K562 (cell line): ENCODE results near the gene DNAAF1. TPM values are rescaled to one million over a fixed set of nuclear protein-coding genes. Genes with fewer than 3 reads are reported as not detected.
A peak's percentile ranks its signal among the peaks of the same experiment; 100 is the strongest.

Experiments used
- ELF4 ChIP-seq: fragments of 450-650 bp; formaldehyde crosslinking; IDR thresholded peaks from 2 replicates; pipeline ENCODE4 v1.4.0; 2022; ENCODE audit warnings: missing genetic modification characterization
- polyA plus RNA-seq, 8 experiments: library from polyadenylated mRNA; depleted of rRNA in 4 of 8; stranded (reverse) in 5 of 8; unstranded in 3 of 8; fragments of >200 nt; fragmentation: Nextera tagmentation in 2 of 8; fragmentation: Illumina TruSeq in 1 of 8; extraction: Ambion mirVana in 2 of 8; extraction: Trizol in 1 of 8; gene quantifications; 2 replicates each; pipeline versions ENCODE4 v1.2.1 to v1.2.3, GENCODE V29; 2011 to 2014; ENCODE audit warnings: inconsistent platforms in 1 of 8, missing spikeins in 1 of 8
- total RNA-seq, 7 experiments: library from RNA; depleted of rRNA in 6 of 7; stranded (reverse); fragments of >200 nt in 6 of 7; fragmentation: Illumina TruSeq in 2 of 7; extraction: Trizol in 2 of 7; gene quantifications; 2 replicates each; pipeline versions ENCODE4 v1.2.1 to v1.2.3, GENCODE V29; 2011 to 2021; ENCODE audit warnings: low replicate concordance in 1 of 7
- TF ChIP-seq, protein P1 (sequence below): fragments of 250-450 bp; sonication (Bioruptor Pico); IDR thresholded peaks from 2 replicates; pipeline ENCODE4 v1.4.0; 2020
- TF ChIP-seq, protein P2 (sequence below): fragments of 450-650 bp; formaldehyde crosslinking; conservative IDR thresholded peaks from 2 replicates; pipeline ENCODE4 v1.4.0; 2022; ENCODE audit warnings: mild to moderate bottlenecking, missing genetic modification characterization
- TF ChIP-seq, protein P3 (sequence below): fragments of 200-800 bp; sonication (Bioruptor generic); IDR thresholded peaks from 2 replicates; pipeline ENCODE4 v1.6.1; 2017; ENCODE audit warnings: missing genetic modification characterization, missing compliant biosample characterization
- TF ChIP-seq, protein P4 (sequence below), 2 experiments: fragments of 450-650 bp in 1 of 2; sonication (generic) in 1 of 2; formaldehyde crosslinking in 1 of 2; IDR thresholded peaks in 1 of 2; conservative IDR thresholded peaks in 1 of 2; 2 replicates each; pipeline versions ENCODE4 v1.6.1 to v1.8.1; 2016 to 2023; ENCODE audit warnings: mild to moderate bottlenecking in 2 of 2, moderate library complexity in 2 of 2, inconsistent platforms in 1 of 2, missing genetic modification reagents in 1 of 2
- TF ChIP-seq, protein P5 (sequence below): fragments of 150-350 bp; IDR thresholded peaks from 2 replicates; pipeline ENCODE4 v1.6.1; 2014; ENCODE audit warnings: low read depth, mild to moderate bottlenecking, low read length, borderline replicate concordance

DNAAF1 gene
- total and polyA plus RNA-seq, 9 of the 15 experiments (the other 6 are each of a cell fraction or from before 2014, with no cell fraction given) = 0.01 TPM; not detected in 8

DNA sequence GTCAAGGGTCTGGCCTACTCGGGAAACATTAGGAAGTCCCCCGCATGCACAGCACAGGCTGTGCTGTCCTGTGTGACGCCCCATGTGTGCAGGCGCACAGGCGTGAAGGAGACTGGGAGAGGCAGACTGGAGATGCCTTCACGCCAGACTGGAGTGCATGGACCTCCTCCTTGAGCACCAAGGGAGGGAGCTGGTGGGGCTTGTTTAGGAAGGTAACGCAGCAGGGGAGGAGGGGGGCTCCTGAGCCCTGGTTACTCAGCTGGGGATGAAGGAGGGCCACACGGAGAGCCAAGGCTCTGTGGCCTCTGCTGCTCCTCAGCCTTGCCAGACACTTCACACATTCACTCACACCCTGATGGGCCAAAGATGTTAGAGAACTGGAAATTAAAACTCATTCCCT, 7.8 kb upstream of the DNAAF1 start (continued):
- TF ChIP-seq, protein P1, sequence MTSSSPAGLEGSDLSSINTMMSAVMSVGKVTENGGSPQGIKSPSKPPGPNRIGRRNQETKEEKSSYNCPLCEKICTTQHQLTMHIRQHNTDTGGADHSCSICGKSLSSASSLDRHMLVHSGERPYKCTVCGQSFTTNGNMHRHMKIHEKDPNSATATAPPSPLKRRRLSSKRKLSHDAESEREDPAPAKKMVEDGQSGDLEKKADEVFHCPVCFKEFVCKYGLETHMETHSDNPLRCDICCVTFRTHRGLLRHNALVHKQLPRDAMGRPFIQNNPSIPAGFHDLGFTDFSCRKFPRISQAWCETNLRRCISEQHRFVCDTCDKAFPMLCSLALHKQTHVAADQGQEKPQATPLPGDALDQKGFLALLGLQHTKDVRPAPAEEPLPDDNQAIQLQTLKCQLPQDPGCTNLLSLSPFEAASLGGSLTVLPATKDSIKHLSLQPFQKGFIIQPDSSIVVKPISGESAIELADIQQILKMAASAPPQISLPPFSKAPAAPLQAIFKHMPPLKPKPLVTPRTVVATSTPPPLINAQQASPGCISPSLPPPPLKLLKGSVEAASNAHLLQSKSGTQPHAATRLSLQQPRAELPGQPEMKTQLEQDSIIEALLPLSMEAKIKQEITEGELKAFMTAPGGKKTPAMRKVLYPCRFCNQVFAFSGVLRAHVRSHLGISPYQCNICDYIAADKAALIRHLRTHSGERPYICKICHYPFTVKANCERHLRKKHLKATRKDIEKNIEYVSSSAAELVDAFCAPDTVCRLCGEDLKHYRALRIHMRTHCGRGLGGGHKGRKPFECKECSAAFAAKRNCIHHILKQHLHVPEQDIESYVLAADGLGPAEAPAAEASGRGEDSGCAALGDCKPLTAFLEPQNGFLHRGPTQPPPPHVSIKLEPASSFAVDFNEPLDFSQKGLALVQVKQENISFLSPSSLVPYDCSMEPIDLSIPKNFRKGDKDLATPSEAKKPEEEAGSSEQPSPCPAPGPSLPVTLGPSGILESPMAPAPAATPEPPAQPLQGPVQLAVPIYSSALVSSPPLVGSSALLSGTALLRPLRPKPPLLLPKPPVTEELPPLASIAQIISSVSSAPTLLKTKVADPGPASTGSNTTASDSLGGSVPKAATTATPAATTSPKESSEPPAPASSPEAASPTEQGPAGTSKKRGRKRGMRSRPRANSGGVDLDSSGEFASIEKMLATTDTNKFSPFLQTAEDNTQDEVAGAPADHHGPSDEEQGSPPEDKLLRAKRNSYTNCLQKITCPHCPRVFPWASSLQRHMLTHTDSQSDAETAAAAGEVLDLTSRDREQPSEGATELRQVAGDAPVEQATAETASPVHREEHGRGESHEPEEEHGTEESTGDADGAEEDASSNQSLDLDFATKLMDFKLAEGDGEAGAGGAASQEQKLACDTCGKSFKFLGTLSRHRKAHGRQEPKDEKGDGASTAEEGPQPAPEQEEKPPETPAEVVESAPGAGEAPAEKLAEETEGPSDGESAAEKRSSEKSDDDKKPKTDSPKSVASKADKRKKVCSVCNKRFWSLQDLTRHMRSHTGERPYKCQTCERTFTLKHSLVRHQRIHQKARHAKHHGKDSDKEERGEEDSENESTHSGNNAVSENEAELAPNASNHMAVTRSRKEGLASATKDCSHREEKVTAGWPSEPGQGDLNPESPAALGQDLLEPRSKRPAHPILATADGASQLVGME (CRISPR knock-in tag) = 0 out of 2 replicates have a peak, but pooled peaks have one; percentile 50
- TF ChIP-seq, protein P2, sequence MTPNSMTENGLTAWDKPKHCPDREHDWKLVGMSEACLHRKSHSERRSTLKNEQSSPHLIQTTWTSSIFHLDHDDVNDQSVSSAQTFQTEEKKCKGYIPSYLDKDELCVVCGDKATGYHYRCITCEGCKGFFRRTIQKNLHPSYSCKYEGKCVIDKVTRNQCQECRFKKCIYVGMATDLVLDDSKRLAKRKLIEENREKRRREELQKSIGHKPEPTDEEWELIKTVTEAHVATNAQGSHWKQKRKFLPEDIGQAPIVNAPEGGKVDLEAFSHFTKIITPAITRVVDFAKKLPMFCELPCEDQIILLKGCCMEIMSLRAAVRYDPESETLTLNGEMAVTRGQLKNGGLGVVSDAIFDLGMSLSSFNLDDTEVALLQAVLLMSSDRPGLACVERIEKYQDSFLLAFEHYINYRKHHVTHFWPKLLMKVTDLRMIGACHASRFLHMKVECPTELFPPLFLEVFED (CRISPR knock-in tag) = 0 out of 2 replicates have a peak, but pooled peaks have one; percentile 40
- TF ChIP-seq, protein P3, sequence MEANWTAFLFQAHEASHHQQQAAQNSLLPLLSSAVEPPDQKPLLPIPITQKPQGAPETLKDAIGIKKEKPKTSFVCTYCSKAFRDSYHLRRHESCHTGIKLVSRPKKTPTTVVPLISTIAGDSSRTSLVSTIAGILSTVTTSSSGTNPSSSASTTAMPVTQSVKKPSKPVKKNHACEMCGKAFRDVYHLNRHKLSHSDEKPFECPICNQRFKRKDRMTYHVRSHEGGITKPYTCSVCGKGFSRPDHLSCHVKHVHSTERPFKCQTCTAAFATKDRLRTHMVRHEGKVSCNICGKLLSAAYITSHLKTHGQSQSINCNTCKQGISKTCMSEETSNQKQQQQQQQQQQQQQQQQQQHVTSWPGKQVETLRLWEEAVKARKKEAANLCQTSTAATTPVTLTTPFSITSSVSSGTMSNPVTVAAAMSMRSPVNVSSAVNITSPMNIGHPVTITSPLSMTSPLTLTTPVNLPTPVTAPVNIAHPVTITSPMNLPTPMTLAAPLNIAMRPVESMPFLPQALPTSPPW (CRISPR knock-in tag) = peak; percentile 33; the same call in 1 of the 2 replicates
- TF ChIP-seq, protein P4, sequence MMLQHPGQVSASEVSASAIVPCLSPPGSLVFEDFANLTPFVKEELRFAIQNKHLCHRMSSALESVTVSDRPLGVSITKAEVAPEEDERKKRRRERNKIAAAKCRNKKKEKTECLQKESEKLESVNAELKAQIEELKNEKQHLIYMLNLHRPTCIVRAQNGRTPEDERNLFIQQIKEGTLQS (IDR thresholded peaks at IDR 0.05) = no peak
- TF ChIP-seq, protein P4 (CRISPR knock-in tag; conservative IDR thresholded peaks at IDR 0.05) = no peak
- 0 out of 2 replicates have a peak, but pooled peaks have one; percentile 29 for TF ChIP-seq ELF4
- TF ChIP-seq, protein P5, sequence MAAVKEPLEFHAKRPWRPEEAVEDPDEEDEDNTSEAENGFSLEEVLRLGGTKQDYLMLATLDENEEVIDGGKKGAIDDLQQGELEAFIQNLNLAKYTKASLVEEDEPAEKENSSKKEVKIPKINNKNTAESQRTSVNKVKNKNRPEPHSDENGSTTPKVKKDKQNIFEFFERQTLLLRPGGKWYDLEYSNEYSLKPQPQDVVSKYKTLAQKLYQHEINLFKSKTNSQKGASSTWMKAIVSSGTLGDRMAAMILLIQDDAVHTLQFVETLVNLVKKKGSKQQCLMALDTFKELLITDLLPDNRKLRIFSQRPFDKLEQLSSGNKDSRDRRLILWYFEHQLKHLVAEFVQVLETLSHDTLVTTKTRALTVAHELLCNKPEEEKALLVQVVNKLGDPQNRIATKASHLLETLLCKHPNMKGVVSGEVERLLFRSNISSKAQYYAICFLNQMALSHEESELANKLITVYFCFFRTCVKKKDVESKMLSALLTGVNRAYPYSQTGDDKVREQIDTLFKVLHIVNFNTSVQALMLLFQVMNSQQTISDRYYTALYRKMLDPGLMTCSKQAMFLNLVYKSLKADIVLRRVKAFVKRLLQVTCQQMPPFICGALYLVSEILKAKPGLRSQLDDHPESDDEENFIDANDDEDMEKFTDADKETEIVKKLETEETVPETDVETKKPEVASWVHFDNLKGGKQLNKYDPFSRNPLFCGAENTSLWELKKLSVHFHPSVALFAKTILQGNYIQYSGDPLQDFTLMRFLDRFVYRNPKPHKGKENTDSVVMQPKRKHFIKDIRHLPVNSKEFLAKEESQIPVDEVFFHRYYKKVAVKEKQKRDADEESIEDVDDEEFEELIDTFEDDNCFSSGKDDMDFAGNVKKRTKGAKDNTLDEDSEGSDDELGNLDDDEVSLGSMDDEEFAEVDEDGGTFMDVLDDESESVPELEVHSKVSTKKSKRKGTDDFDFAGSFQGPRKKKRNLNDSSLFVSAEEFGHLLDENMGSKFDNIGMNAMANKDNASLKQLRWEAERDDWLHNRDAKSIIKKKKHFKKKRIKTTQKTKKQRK = no peak
- TF ChIP-seq, all 486 proteins: peak for 15
